ENCODE measurements around the gene ASB8. TPM values are rescaled to one million over a fixed set of nuclear protein-coding genes. Genes with fewer than 3 reads are reported as not detected.
A peak's percentile ranks its signal among the peaks of the same experiment; 100 is the strongest.
"Not testable (repeated sequence)": the region's sequence is repeated elsewhere in the genome, so short reads cannot be mapped to it uniquely, and the experiment has no call there.

The ASB8 gene
- total and polyA plus RNA-seq, 2 experiments from 2014 or later: 47.9 to 53.0 TPM

GRCh38 chr12:48119078-48119833, 38.1 kb downstream of the ASB8 start, which contains the start of gene PFKM:
PFKM (plus strand) TSS chr12:48119364; CDS start chr12:48122775, 3,411 bp downstream.
- Histone ChIP-seq H3K27ac (peak within 1 kb of the TSS; percentile 94), H3K4me1 (ENCODE audit: low read depth) (peaks cover 24% of the 10 kb centered on the region), H3K4me3 (peak within 1 kb of the TSS; percentile 81), H3K36me3 (peaks cover 5% of the 10 kb centered on the region), H3K27me3 (no peaks in the 10 kb centered on the region), H3K9me3 (ENCODE audit: low read depth) (no peaks in the 10 kb centered on the region)
- peak; percentile 92 to 95 for DNase-seq (ENCODE audit: low read depth in 1 of 2, low spot score in 1 of 2)
- no peak for TF ChIP-seq CTCF (IDR thresholded peaks at IDR 0.05; ENCODE audit: low read depth, low read length)

- H3K36me3 ChIP-seq: peaks cover 5% of the 10 kb centered on the region
- H3K9me3 ChIP-seq (ENCODE audit: low read depth): no peaks in the 10 kb centered on the region
- DNase-seq (ENCODE audit: low read depth in 1 of 2, low spot score in 1 of 2): peak; percentile 8 to 11
- TF ChIP-seq CTCF (IDR thresholded peaks at IDR 0.05; ENCODE audit: low read depth, low read length): no peak
- H3K4me1 ChIP-seq (ENCODE audit: low read depth): peaks cover 19% of the 10 kb centered on the region
- peak overlapping the region; percentile 81 for H3K4me3 ChIP-seq
- H3K27me3 ChIP-seq: no peaks in the 10 kb centered on the region
- H3K27ac ChIP-seq: peak overlapping the region; percentile 94
These were observed 38.9 kb downstream of the ASB8 start for GRCh38 chr12:48118284-48118871.

GRCh38 chr12:48115957-48116356, 41.4 kb downstream of the ASB8 start:
- TF ChIP-seq CTCF (IDR thresholded peaks at IDR 0.05; ENCODE audit: low read depth, low read length): no peak
- DNase-seq (ENCODE audit: low read depth in 1 of 2, low spot score in 1 of 2): no peak

GRCh38 chr12:48111312-48111693, 46.0 kb downstream of the ASB8 start:
- not testable (repeated sequence) for H3K27ac ChIP-seq; H3K27me3 ChIP-seq; H3K4me1 ChIP-seq (ENCODE audit: low read depth); H3K4me3 ChIP-seq; DNase-seq (ENCODE audit: low read depth in 1 of 2, low spot score in 1 of 2); H3K36me3 ChIP-seq; H3K9me3 ChIP-seq (ENCODE audit: low read depth)

More at GRCh38 chr12:48115957-48116356, 41.4 kb downstream of the ASB8 start:
- Histone ChIP-seq H3K36me3 (no peaks in the 10 kb centered on the region), H3K27ac (no peak overlapping the region), H3K27me3 (no peaks in the 10 kb centered on the region), H3K4me3 (no peak overlapping the region), H3K4me1 (ENCODE audit: low read depth) (peaks cover 14% of the 10 kb centered on the region), H3K9me3 (ENCODE audit: low read depth) (no peaks in the 10 kb centered on the region)

GRCh38 chr12:48110691-48111311, 46.5 kb downstream of the ASB8 start:
- Histone ChIP-seq H3K4me3 (no peak overlapping the region), H3K36me3 (no peaks in the 10 kb centered on the region), H3K27ac (no peak overlapping the region), H3K9me3 (ENCODE audit: low read depth) (no peaks in the 10 kb centered on the region), H3K4me1 (ENCODE audit: low read depth) (peaks cover 9% of the 10 kb centered on the region), H3K27me3 (peaks cover 5% of the 10 kb centered on the region)
- no peak for DNase-seq (ENCODE audit: low read depth in 1 of 2, low spot score in 1 of 2)
- TF ChIP-seq CTCF (IDR thresholded peaks at IDR 0.05; ENCODE audit: low read depth, low read length): no peak

GRCh38 chr12:48109424-48109823, 47.9 kb downstream of the ASB8 start:
- Histone ChIP-seq H3K4me3 (no peak overlapping the region), H3K9me3 (ENCODE audit: low read depth) (no peaks in the 10 kb centered on the region), H3K36me3 (no peaks in the 10 kb centered on the region), H3K4me1 (ENCODE audit: low read depth) (peaks cover 10% of the 10 kb centered on the region), H3K27ac (no peak overlapping the region), H3K27me3 (peaks cover 5% of the 10 kb centered on the region)
- no peak for DNase-seq (ENCODE audit: low read depth in 1 of 2, low spot score in 1 of 2)
- no peak for TF ChIP-seq CTCF (IDR thresholded peaks at IDR 0.05; ENCODE audit: low read depth, low read length)
